ENCODE results near the gene BPIFB1. TPM values are rescaled to one million over a fixed set of nuclear protein-coding genes. Genes with fewer than 3 reads are reported as not detected.

Gene BPIFB1
- total and polyA plus RNA-seq, 2 of the 8 experiments (the other 6 are each of a cell fraction or from before 2014, with no cell fraction given) = not detected

GRCh38 chr20:33275215-33275614 lies 7.8 kb upstream of the BPIFB1 start:
- H2AK5ac ChIP-seq (ENCODE audit: low read depth, low read length) = no peak overlapping the region
- no peak overlapping the region for H3K23ac ChIP-seq (ENCODE audit: insufficient read length)
- H3K4me2 ChIP-seq (ENCODE audit: insufficient read depth in 1 of 2, low read depth in 2 of 2, low read length in 2 of 2) = no peak overlapping the region
- no peak overlapping the region for H4K91ac ChIP-seq (replicated peaks; ENCODE audit: insufficient read length, low read length)
- H3K9ac ChIP-seq (replicated peaks in 1 of 4; ENCODE audit: extremely low read depth in 1 of 4, low read depth in 3 of 4, low read length in 3 of 4) = no peak overlapping the region
- FAIRE-seq (no peak), DNase-seq (ENCODE audit: low read depth in 1 of 2, low spot score in 2 of 2) (no peak)
- WGBS, 2 experiments (ENCODE audit: extremely low coverage in 1 of 2, insufficient coverage in 1 of 2, insufficient read length in 1 of 2, insufficient replicate concordance in 2 of 2, low coverage in 1 of 2, low lambda C conversion rate in 2 of 2, missing lambda C conversion rate in 1 of 2) = 82% methylated on average over 8 of the region's 8 CpGs; no CpG with 5 or more reads in 1 of the 2 experiments
- no peak overlapping the region for H3K18ac ChIP-seq (ENCODE audit: extremely low read depth, low read length)
- no peak overlapping the region for H4K5ac ChIP-seq (ENCODE audit: insufficient read length, low read depth, low read length)
- no peaks in the 10 kb centered on the region for H4K20me1 ChIP-seq (replicated peaks in 1 of 2; ENCODE audit: control insufficient read depth in 1 of 2, insufficient read depth in 2 of 2, low read length in 2 of 2)
- H4K8ac ChIP-seq (ENCODE audit: extremely low read depth, insufficient read depth, low read length) = no peak overlapping the region
- no peak overlapping the region for H3K4ac ChIP-seq (replicated peaks; ENCODE audit: insufficient read length, low read depth, low read length)
- no peak overlapping the region for H3K56ac ChIP-seq (replicated peaks; ENCODE audit: insufficient read length, low read depth, low read length)
- H3K14ac ChIP-seq (ENCODE audit: insufficient read length) = no peak overlapping the region
- no peaks in the 10 kb centered on the region for H3K27me3 ChIP-seq (replicated peaks in 1 of 4; ENCODE audit: control insufficient read depth in 3 of 4, extremely low read depth in 1 of 4, insufficient read depth in 3 of 4, low read length in 3 of 4)
- H3K27ac ChIP-seq (ENCODE audit: low read depth, low read length) = no peak overlapping the region
- H2BK15ac ChIP-seq (ENCODE audit: low read length) = no peak overlapping the region
- H3K23me2 ChIP-seq (ENCODE audit: low read depth, low read length) = peaks cover 2% of the 10 kb centered on the region; the same call in 1 of the 2 replicates
- H2BK5ac ChIP-seq (ENCODE audit: low read depth, low read length) = no peak overlapping the region
- CTCF ChIA-PET (ENCODE audit: partially characterized antibody) = interaction anchor here (1.3 to 4.6 kb wide), 4 partner anchors 12 to 25 kb away, joined by 3 to 23 read pairs (median 6); no protein-coding TSS in a partner anchor
- POLR2A ChIA-PET (ENCODE audit: partially characterized antibody) = no interaction called here
- no peak overlapping the region for H2BK20ac ChIP-seq (ENCODE audit: low read length)
- no peaks in the 10 kb centered on the region for H3K79me2 ChIP-seq (ENCODE audit: control insufficient read depth in 1 of 2, insufficient read depth in 2 of 2, low read length in 2 of 2)
- H2AFZ ChIP-seq (ENCODE audit: low read length) = no peak overlapping the region
- peaks cover 0 to 14% (median 11%) of the 10 kb centered on the region in 4 experiments; a peak in 6 of 7 replicates for H3K4me1 ChIP-seq (replicated peaks in 1 of 4; ENCODE audit: control insufficient read depth in 3 of 4, insufficient read depth in 4 of 4, low read length in 3 of 4)
- no peaks in the 10 kb centered on the region for H3K79me1 ChIP-seq (ENCODE audit: low read depth, low read length)
- no peak overlapping the region for H2BK120ac ChIP-seq (replicated peaks; ENCODE audit: low read depth, low read length)
- no peak overlapping the region for H2BK12ac ChIP-seq (ENCODE audit: low read depth, low read length)
- no peaks in the 10 kb centered on the region for H3K36me3 ChIP-seq (ENCODE audit: control insufficient read depth in 2 of 4, insufficient read depth in 4 of 4, low read length in 3 of 4)
- H3K9me3 ChIP-seq (ENCODE audit: insufficient read depth in 2 of 2, low read depth in 1 of 2, low read length in 1 of 2) = no peaks in the 10 kb centered on the region
- H3K4me3 ChIP-seq (ENCODE audit: extremely low read depth in 1 of 4, insufficient read depth in 2 of 4, low read depth in 3 of 4, low read length in 4 of 4) = no peak overlapping the region
- no peak for TF ChIP-seq RAD21 (IDR thresholded peaks at IDR 0.05 in 1 of 2, conservative IDR thresholded peaks at IDR 0.05 in 1 of 2; ENCODE audit: low read depth in 2 of 2, low read length in 2 of 2)
- no peak for TF ChIP-seq SRF (IDR thresholded peaks at IDR 0.05; ENCODE audit: low read depth, low read length)
- TF ChIP-seq BACH1 (IDR thresholded peaks at IDR 0.05; ENCODE audit: low read length) = no peak
- TF ChIP-seq HDAC2 (IDR thresholded peaks at IDR 0.05; ENCODE audit: borderline replicate concordance in 1 of 2, low read depth in 2 of 2, low read length in 2 of 2) = no peak
- TF ChIP-seq SP2 (IDR thresholded peaks at IDR 0.05; ENCODE audit: low read length) = no peak
- TF ChIP-seq BRCA1 (IDR thresholded peaks at IDR 0.05; ENCODE audit: low read depth, low read length) = no peak
- no peak for TF ChIP-seq CREB1 (IDR thresholded peaks at IDR 0.05)
- TF ChIP-seq, protein P1, sequence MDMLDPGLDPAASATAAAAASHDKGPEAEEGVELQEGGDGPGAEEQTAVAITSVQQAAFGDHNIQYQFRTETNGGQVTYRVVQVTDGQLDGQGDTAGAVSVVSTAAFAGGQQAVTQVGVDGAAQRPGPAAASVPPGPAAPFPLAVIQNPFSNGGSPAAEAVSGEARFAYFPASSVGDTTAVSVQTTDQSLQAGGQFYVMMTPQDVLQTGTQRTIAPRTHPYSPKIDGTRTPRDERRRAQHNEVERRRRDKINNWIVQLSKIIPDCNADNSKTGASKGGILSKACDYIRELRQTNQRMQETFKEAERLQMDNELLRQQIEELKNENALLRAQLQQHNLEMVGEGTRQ (IDR thresholded peaks at IDR 0.05; ENCODE audit: low read length) = no peak
- TF ChIP-seq YY1 (IDR thresholded peaks at IDR 0.05; ENCODE audit: low read depth, low read length) = no peak
- TF ChIP-seq TEAD4 (IDR thresholded peaks at IDR 0.05; ENCODE audit: low read depth, low read length) = no peak
- TF ChIP-seq, protein P2, sequence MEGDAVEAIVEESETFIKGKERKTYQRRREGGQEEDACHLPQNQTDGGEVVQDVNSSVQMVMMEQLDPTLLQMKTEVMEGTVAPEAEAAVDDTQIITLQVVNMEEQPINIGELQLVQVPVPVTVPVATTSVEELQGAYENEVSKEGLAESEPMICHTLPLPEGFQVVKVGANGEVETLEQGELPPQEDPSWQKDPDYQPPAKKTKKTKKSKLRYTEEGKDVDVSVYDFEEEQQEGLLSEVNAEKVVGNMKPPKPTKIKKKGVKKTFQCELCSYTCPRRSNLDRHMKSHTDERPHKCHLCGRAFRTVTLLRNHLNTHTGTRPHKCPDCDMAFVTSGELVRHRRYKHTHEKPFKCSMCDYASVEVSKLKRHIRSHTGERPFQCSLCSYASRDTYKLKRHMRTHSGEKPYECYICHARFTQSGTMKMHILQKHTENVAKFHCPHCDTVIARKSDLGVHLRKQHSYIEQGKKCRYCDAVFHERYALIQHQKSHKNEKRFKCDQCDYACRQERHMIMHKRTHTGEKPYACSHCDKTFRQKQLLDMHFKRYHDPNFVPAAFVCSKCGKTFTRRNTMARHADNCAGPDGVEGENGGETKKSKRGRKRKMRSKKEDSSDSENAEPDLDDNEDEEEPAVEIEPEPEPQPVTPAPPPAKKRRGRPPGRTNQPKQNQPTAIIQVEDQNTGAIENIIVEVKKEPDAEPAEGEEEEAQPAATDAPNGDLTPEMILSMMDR (IDR thresholded peaks at IDR 0.05; ENCODE audit: control extremely low read depth in 1 of 3, insufficient read depth in 1 of 3, low read depth in 1 of 3, low read length in 3 of 3) = no peak

Measured in H1 (cell line).